NOMO-1 treated with DMSO at 0.1 percent for 48 hours (cell line): ENCODE measurements around the gene PCDHGB5.

Experiments
- DNase-seq: peaks from one replicate; lab custom pipeline; 2025; ENCODE audit not compliant: unreplicated experiment; lab: John Stamatoyannopoulos, UW

Gene PCDHGB5

DNA sequence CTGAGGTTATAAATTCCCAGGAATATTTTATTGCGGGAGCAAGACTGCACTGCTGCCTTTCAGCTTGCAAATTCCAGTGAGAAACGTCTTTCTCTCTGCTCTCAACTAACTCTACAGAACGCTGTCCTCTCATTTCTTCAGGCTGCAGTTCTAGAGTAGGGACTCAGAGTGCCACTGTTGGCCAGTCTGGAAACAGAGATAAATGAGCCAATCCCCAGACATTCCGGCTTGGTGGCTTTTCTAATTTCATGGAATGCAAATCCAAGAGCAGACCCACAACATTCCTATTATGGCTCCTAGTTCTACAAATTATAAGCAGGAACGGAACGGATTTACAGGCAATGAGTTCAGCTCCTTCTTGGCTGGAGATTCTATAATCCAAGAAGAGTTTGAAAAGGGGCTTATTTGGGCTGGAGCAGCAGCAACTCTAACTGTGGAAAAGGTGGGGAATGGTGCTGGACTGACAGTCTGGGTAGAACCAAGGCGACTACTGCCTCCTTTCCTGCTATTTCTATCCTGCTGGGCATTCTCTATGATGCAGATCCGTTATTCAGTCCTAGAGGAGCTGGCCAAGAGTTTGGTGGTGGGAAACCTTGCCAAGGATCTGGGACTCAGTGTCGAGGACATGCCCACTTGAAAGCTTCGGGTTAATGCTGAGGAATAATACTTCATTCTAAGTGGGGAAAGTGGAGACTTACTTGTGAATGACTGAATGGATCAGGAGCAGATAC, 41.8 kb downstream of the PCDHGB5 start:
- DNase-seq = no peak

DNA sequence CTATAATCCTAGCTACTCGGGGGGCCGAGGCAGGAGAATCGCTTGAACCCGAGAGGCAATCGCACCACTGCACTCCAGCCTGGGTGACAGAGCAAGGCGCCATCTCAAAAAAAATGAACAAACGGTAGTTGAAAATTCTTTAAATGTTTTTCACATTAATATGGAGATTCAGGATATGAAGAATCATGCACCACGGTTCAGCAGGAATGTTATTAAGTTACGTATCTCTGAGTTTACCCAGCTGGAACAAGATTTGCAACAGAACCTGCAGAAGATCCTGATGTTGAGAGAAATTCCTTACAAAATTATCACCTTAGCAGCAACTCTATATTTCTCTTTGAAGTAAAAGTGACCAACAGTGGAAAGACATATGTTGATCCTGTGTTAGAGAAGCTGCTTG, 42.6 kb downstream of the PCDHGB5 start:
- no peak for DNase-seq

DNA sequence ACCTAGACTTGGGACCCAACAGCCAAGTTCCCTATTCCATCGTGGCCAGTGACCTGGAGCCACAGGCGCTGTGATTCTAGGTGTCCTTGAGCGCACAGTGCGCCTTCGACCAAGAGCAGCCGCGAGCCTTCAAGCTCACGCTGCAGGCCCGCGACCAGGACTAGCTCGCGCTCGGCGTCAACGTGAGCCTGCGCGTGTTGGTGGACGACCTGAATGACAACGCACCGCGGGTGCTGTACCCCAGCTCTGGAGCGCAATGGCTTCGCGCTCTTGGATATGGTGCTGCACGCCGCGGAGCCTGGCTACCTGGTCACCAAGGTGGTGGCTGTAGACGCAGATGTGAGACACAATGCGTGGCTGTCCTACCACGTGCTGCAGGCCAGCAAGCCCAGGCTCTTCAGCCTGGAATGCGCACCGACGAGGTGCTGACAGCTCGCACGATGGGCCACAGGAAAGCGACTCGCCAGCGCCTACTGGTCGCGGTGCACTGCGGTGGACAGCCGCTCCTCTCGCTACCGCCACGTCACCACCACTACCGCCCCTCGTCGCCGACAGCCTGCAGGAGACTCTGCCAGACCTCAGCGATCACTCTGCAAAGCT, 43.9 kb downstream of the PCDHGB5 start:
- DNase-seq = no peak
